Measurements from ENCODE around the gene CLNK.

DNA sequence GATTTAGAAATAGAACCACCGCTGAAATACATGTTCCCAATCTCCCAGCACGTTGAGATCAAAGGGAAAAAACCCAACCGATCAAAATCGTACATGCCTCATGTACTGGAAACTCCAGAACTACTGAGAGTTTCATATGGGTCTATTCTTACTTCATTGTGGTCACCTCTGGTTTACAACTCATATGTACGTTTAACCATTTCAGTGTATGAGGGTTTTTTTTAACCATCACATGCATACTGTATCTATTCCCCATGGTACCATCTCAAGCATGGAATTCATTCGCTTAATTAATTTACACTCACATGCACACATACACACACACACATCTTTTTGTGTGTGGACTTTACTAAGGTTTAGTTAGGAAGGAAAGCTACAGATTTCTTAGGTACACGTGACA lies 46.0 kb upstream of the CLNK start:
- TF ChIP-seq, protein P1, sequence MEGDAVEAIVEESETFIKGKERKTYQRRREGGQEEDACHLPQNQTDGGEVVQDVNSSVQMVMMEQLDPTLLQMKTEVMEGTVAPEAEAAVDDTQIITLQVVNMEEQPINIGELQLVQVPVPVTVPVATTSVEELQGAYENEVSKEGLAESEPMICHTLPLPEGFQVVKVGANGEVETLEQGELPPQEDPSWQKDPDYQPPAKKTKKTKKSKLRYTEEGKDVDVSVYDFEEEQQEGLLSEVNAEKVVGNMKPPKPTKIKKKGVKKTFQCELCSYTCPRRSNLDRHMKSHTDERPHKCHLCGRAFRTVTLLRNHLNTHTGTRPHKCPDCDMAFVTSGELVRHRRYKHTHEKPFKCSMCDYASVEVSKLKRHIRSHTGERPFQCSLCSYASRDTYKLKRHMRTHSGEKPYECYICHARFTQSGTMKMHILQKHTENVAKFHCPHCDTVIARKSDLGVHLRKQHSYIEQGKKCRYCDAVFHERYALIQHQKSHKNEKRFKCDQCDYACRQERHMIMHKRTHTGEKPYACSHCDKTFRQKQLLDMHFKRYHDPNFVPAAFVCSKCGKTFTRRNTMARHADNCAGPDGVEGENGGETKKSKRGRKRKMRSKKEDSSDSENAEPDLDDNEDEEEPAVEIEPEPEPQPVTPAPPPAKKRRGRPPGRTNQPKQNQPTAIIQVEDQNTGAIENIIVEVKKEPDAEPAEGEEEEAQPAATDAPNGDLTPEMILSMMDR (IDR thresholded peaks at IDR 0.05; ENCODE audit: low read depth, low read length, poor library complexity, severe bottlenecking) = no peak
- TF ChIP-seq EZH2phosphoT487 (IDR thresholded peaks at IDR 0.05; ENCODE audit: borderline replicate concordance, low read length) = no peak

All from DOHH2 (cell line).